Suprapubic skin (tissue), 4 donors: ENCODE results near the gene UBE2K. TPM values are rescaled to one million over a fixed set of nuclear protein-coding genes. Genes with fewer than 3 reads are reported as not detected.

Source experiments
- DNase-seq, 2 donors: peaks; one replicate each; pipeline ENCODE4 v3.0.0-alpha.2; 2019; ENCODE audit warnings: low spot score in 2 of 2
- H3K27ac ChIP-seq: fragments of 200-600 bp; sonication (generic); one replicate; pipeline ENCODE4 v1.5.1; 2019
- H3K27me3 ChIP-seq: fragments of 200-600 bp; sonication (generic); one replicate; pipeline ENCODE4 v1.5.1; 2019
- H3K36me3 ChIP-seq: fragments of 200-600 bp; sonication (generic); one replicate; pipeline ENCODE4 v1.5.1; 2019
- H3K4me1 ChIP-seq: fragments of 200-600 bp; sonication (generic); one replicate; pipeline ENCODE4 v1.5.1; 2019
- H3K4me3 ChIP-seq: fragments of 200-600 bp; sonication (generic); one replicate; pipeline ENCODE4 v1.5.1; 2019; ENCODE audit warnings: mild to moderate bottlenecking
- H3K9me3 ChIP-seq: fragments of 200-600 bp; sonication (generic); one replicate; pipeline ENCODE4 v1.5.1; 2019
- EP300 ChIP-seq: sonication (generic); formaldehyde crosslinking; IDR thresholded peaks from one replicate; pipeline ENCODE4 v1.6.1; 2017; ENCODE audit warnings: antibody characterized with exemption
- POLR2A ChIP-seq, 2 donors: fragments of 450-650 bp; IDR thresholded peaks; one replicate each; pipeline ENCODE4 v1.6.1; 2017; ENCODE audit warnings: antibody characterized with exemption in 2 of 2, mild to moderate bottlenecking in 2 of 2, moderate library complexity in 2 of 2
- POLR2AphosphoS5 ChIP-seq, 3 donors: sonication (generic); formaldehyde crosslinking; IDR thresholded peaks; one replicate each; pipeline ENCODE4 v1.6.1; 2017; ENCODE audit warnings: antibody characterized with exemption in 3 of 3
- WGBS: methylation state at CpG from one replicate; pipeline ENCODE4 v1.1.5; 2018; 5-methylcytosine and 5-hydroxymethylcytosine counted together
- total RNA-seq, 4 donors: library from RNA; depleted of rRNA; stranded (reverse); fragments of >200 nt; gene quantifications; one replicate each; pipeline ENCODE4 v1.1.0, GENCODE V29; 2016
- TF ChIP-seq, protein P1 (sequence below), 2 donors: fragments of 200-600 bp in 1 of 2; fragments of 450-650 bp in 1 of 2; sonication (generic) in 1 of 2; IDR thresholded peaks; one replicate each; pipeline ENCODE4 v1.5.1; 2016 to 2019; ENCODE audit warnings: antibody characterized with exemption in 2 of 2, mild to moderate bottlenecking in 1 of 2, moderate library complexity in 1 of 2

Gene UBE2K
- total RNA-seq, 4 donors from 2014 or later = 23.0 to 37.2 (median 31.8) TPM

DNA sequence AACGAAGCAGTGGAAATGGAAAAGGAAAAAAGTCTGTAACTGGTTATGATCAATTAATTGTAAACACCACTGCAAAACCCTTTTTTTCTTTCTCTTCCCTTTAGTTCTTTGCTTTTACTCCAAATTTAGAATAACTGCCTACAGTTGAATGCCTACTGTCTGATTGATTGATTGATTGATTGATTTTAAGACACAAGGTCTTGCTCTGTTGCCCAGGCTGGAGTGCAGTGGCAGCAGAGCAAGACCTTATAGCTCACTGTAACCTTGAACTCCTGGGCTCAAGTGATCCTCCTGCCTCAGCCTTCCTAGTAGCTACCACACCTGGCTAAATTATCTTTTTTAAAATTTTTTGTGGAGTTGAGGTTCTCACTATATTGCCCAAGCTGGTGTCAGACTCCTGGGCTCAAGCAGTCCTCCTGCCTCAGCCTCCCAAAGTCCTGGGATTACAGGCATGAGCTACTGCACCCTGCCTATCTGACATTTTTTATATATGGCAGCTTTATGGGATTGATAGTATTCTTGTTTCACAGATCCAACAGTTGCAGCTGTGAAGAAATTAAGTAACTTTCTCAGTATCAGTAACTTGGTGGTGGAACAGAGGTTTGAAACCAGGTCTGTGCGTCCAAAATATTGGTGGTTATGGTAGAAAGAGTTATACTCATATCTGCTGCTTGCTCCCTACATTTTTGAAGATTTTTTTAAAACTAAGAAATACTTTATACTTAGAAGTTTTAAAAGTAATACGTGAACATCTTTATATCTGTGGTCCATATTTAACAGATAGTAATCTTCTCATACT is 12.4 kb downstream of the UBE2K start:
- Histone ChIP-seq H3K4me1 (peaks cover 21% of the 10 kb centered on the region), H3K36me3 (no peaks in the 10 kb centered on the region), H3K27ac (no peak overlapping the region), H3K4me3 (no peak overlapping the region), H3K9me3 (no peaks in the 10 kb centered on the region), H3K27me3 (no peaks in the 10 kb centered on the region)
- no peak for DNase-seq
- WGBS = 74% methylated on average over 3 of the region's 3 CpGs
- TF ChIP-seq EP300 = no peak
- TF ChIP-seq POLR2AphosphoS5 (IDR thresholded peaks at IDR 0.05) = no peak
- TF ChIP-seq, protein P1, sequence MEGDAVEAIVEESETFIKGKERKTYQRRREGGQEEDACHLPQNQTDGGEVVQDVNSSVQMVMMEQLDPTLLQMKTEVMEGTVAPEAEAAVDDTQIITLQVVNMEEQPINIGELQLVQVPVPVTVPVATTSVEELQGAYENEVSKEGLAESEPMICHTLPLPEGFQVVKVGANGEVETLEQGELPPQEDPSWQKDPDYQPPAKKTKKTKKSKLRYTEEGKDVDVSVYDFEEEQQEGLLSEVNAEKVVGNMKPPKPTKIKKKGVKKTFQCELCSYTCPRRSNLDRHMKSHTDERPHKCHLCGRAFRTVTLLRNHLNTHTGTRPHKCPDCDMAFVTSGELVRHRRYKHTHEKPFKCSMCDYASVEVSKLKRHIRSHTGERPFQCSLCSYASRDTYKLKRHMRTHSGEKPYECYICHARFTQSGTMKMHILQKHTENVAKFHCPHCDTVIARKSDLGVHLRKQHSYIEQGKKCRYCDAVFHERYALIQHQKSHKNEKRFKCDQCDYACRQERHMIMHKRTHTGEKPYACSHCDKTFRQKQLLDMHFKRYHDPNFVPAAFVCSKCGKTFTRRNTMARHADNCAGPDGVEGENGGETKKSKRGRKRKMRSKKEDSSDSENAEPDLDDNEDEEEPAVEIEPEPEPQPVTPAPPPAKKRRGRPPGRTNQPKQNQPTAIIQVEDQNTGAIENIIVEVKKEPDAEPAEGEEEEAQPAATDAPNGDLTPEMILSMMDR (IDR thresholded peaks at IDR 0.05) = no peak
- no peak for TF ChIP-seq POLR2A (IDR thresholded peaks at IDR 0.05)

DNA sequence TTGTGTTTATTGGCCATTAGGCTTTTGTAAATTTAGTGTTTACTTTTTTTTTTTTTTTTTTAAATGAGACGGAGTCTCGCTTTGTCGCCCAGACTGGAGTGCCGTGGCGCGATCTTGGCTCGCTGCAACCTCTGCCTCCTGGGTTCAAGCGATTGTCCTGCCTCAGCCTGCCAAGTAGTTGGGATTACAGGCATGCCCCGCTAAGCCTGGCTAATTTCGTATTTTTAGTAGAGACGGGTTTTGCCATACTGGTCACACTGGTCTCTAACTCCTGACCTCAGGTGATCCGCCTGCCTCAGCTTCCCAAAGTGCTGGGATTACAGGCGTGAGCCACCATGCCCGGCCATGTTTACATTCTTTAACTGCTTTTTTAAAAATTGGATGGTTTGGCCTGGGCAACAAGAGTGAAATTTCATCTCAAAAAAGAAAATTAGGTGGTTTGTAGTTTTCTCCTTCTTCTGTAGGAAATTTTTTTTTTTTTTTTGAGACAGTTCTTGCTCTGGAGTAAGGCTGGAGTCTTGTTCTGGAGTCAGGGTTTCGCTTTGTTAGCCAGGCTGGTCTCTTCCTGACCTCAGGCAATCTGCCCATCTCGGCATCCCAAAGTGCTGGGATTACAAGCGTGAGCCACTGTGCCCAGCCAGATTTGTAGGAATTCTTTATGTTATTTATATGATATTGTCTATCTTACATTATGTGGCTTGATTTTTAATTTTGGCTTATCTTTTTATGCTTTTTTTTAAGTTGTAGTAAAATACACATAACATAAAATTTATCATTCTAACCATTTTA is 15.1 kb downstream of the UBE2K start:
- H3K9me3 ChIP-seq = no peaks in the 10 kb centered on the region
- 95% methylated on average over 17 of the region's 17 CpGs for WGBS
- DNase-seq = no peak
- peaks cover 4% of the 10 kb centered on the region for H3K36me3 ChIP-seq
- H3K27ac ChIP-seq = no peak overlapping the region
- TF ChIP-seq EP300 (no peak), POLR2AphosphoS5 (IDR thresholded peaks at IDR 0.05) (no peak), POLR2A (IDR thresholded peaks at IDR 0.05) (no peak)
- TF ChIP-seq, protein P1 (IDR thresholded peaks at IDR 0.05) = no peak
- no peak overlapping the region for H3K4me3 ChIP-seq
- H3K4me1 ChIP-seq = peaks cover 22% of the 10 kb centered on the region
- no peaks in the 10 kb centered on the region for H3K27me3 ChIP-seq

DNA sequence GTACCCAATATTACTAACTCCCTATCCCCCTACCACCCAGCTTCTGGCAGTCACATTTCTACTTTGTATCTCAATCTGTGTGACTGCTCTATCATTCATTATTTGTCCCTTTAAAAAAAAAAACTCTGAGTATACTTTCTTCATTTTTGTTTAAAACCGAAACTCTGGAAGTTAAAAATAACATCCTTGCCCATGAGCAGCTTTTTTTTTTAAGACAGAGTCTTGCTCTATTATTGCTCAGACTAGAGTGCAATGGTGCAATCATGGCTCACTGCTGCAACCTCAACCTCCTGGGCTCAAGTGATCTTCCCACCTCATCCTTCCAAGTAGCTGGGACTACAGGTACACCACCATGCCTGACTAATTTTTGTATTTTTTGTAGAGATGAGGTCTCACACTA is 15.8 kb downstream of the UBE2K start:
- Histone ChIP-seq H3K27ac (no peak overlapping the region), H3K4me3 (no peak overlapping the region), H3K4me1 (peaks cover 20% of the 10 kb centered on the region), H3K36me3 (peaks cover 4% of the 10 kb centered on the region), H3K27me3 (no peaks in the 10 kb centered on the region), H3K9me3 (no peaks in the 10 kb centered on the region)
- WGBS = 56% methylated on average over 1 of the region's 1 CpG
- DNase-seq = no peak
- TF ChIP-seq POLR2A (IDR thresholded peaks at IDR 0.05) (no peak), EP300 (no peak), POLR2AphosphoS5 (IDR thresholded peaks at IDR 0.05) (no peak)
- TF ChIP-seq, protein P1 (IDR thresholded peaks at IDR 0.05) = no peak

DNA sequence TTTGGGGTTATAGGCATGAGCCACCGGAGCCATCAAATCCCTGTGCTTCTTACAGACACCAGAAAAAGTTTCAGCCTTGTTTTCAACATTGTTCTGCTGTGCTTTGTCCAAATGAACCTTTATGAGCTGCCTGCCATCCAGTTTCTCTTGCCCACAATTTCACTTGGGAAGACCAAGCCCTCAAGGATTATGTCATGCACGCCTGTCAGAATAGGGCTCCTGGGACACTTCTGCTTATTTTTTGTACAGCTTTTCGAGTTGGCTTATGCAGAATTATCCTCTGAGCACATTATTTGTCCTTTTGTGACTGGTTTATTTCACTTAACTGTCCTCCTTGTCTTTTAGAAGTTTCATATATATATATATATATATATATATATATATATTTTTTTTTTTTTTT is 16.2 kb downstream of the UBE2K start:
- peaks cover 4% of the 10 kb centered on the region for H3K36me3 ChIP-seq
- H3K4me3 ChIP-seq = no peak overlapping the region
- H3K27me3 ChIP-seq = no peaks in the 10 kb centered on the region
- 68% methylated on average over 3 of the region's 3 CpGs for WGBS
- TF ChIP-seq, protein P1 (IDR thresholded peaks at IDR 0.05) = no peak
- TF ChIP-seq EP300 = no peak
- TF ChIP-seq POLR2A (IDR thresholded peaks at IDR 0.05) = no peak
- no peak for TF ChIP-seq POLR2AphosphoS5 (IDR thresholded peaks at IDR 0.05)
- no peak overlapping the region for H3K27ac ChIP-seq
- DNase-seq = no peak
- peaks cover 19% of the 10 kb centered on the region for H3K4me1 ChIP-seq
- no peaks in the 10 kb centered on the region for H3K9me3 ChIP-seq

DNA sequence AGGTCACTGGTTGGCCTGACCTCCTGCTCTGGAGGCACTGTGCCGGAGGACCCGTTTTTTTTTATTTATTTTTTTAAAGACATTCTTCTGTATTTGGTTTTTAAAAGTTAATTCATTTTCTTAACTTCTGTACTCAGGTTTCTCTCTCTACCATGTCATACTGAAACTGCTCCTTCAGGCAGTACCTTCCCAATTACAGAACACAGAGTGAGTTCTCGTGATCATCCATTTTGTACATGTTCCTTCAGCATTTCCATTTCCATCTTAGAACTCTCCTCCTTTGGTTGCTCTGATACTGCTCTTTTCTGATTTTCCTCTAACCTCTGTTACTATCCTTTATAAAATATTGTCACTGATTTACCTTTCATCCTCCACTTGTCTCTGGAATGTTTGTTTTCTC is 17.9 kb downstream of the UBE2K start:
- TF ChIP-seq POLR2A (IDR thresholded peaks at IDR 0.05) (no peak), POLR2AphosphoS5 (IDR thresholded peaks at IDR 0.05) (no peak), EP300 (no peak)
- TF ChIP-seq, protein P1 (IDR thresholded peaks at IDR 0.05) = no peak
- WGBS = 90% methylated on average over 3 of the region's 3 CpGs
- Histone ChIP-seq H3K4me1 (peaks cover 24% of the 10 kb centered on the region), H3K4me3 (no peak overlapping the region), H3K27ac (no peak overlapping the region), H3K36me3 (peaks cover 4% of the 10 kb centered on the region), H3K9me3 (no peaks in the 10 kb centered on the region), H3K27me3 (no peaks in the 10 kb centered on the region)
- DNase-seq = no peak
